ENCODE data around the gene BTNL2.

Gene BTNL2

GRCh38 chr6:32391505-32391904 is 15.5 kb downstream of the BTNL2 start:
- H3K36me3 ChIP-seq (ENCODE audit: insufficient read depth, low read length): no peaks in the 10 kb centered on the region
- H3K27ac ChIP-seq (ENCODE audit: low read depth, low read length): no peak overlapping the region
- H3K4me3 ChIP-seq (ENCODE audit: low read length): no peak overlapping the region
- H3K9me3 ChIP-seq (ENCODE audit: insufficient read depth, low read depth, low read length): no peaks in the 10 kb centered on the region
- H3K9ac ChIP-seq (ENCODE audit: low read depth, low read length): no peak overlapping the region
- H3K4me1 ChIP-seq (ENCODE audit: insufficient read depth, low read length): no peaks in the 10 kb centered on the region
- H3K27me3 ChIP-seq (ENCODE audit: insufficient read depth, low read length): no peaks in the 10 kb centered on the region
- 94% methylated on average over 6 of the region's 6 CpGs for WGBS

GRCh38 chr6:32387589-32388340 is 19.2 kb downstream of the BTNL2 start:
- WGBS: 83% methylated on average over 5 of the region's 6 CpGs

GRCh38 chr6:32386040-32386439 is 20.9 kb downstream of the BTNL2 start:
- H3K27me3 ChIP-seq (ENCODE audit: insufficient read depth, low read length): no peaks in the 10 kb centered on the region
- no peaks in the 10 kb centered on the region for H3K36me3 ChIP-seq (ENCODE audit: insufficient read depth, low read length)
- no peak overlapping the region for H3K4me3 ChIP-seq (ENCODE audit: low read length)
- no peak overlapping the region for H3K9ac ChIP-seq (ENCODE audit: low read depth, low read length)
- no peaks in the 10 kb centered on the region for H3K4me1 ChIP-seq (ENCODE audit: insufficient read depth, low read length)
- no peak overlapping the region for H3K27ac ChIP-seq (ENCODE audit: low read depth, low read length)
- no peaks in the 10 kb centered on the region for H3K9me3 ChIP-seq (ENCODE audit: insufficient read depth, low read depth, low read length)
- WGBS: no CpG with 5 or more reads among the region's 1 CpG

More at GRCh38 chr6:32387589-32388340, 19.2 kb downstream of the BTNL2 start:
- Histone ChIP-seq H3K36me3 (ENCODE audit: insufficient read depth, low read length) (no peaks in the 10 kb centered on the region), H3K4me3 (ENCODE audit: low read length) (no peak overlapping the region), H3K9me3 (ENCODE audit: insufficient read depth, low read depth, low read length) (no peaks in the 10 kb centered on the region), H3K27me3 (ENCODE audit: insufficient read depth, low read length) (no peaks in the 10 kb centered on the region), H3K9ac (ENCODE audit: low read depth, low read length) (no peak overlapping the region), H3K4me1 (ENCODE audit: insufficient read depth, low read length) (no peaks in the 10 kb centered on the region), H3K27ac (ENCODE audit: low read depth, low read length) (no peak overlapping the region)

- WGBS: 33% methylated on average over 1 of the region's 1 CpG
- H3K27me3 ChIP-seq (ENCODE audit: insufficient read depth, low read length): no peaks in the 10 kb centered on the region
- H3K27ac ChIP-seq (ENCODE audit: low read depth, low read length): no peak overlapping the region
- no peaks in the 10 kb centered on the region for H3K36me3 ChIP-seq (ENCODE audit: insufficient read depth, low read length)
- H3K9me3 ChIP-seq (ENCODE audit: insufficient read depth, low read depth, low read length): no peaks in the 10 kb centered on the region
- H3K9ac ChIP-seq (ENCODE audit: low read depth, low read length): no peak overlapping the region
- H3K4me1 ChIP-seq (ENCODE audit: insufficient read depth, low read length): no peaks in the 10 kb centered on the region
- H3K4me3 ChIP-seq (ENCODE audit: low read length): no peak overlapping the region
Measured at GRCh38 chr6:32382757-32383420, 24.1 kb downstream of the BTNL2 start.

GRCh38 chr6:32379545-32379944 is 27.4 kb downstream of the BTNL2 start:
- no peaks in the 10 kb centered on the region for H3K27me3 ChIP-seq (ENCODE audit: insufficient read depth, low read length)
- no peak overlapping the region for H3K27ac ChIP-seq (ENCODE audit: low read depth, low read length)
- WGBS: 78% methylated on average over 2 of the region's 2 CpGs
- H3K4me1 ChIP-seq (ENCODE audit: insufficient read depth, low read length): no peaks in the 10 kb centered on the region
- H3K4me3 ChIP-seq (ENCODE audit: low read length): no peak overlapping the region
- no peaks in the 10 kb centered on the region for H3K36me3 ChIP-seq (ENCODE audit: insufficient read depth, low read length)
- H3K9ac ChIP-seq (ENCODE audit: low read depth, low read length): no peak overlapping the region
- no peaks in the 10 kb centered on the region for H3K9me3 ChIP-seq (ENCODE audit: insufficient read depth, low read depth, low read length)

- WGBS: 92% methylated on average over 7 of the region's 7 CpGs
- Histone ChIP-seq H3K4me1 (ENCODE audit: insufficient read depth, low read length) (no peaks in the 10 kb centered on the region), H3K27ac (ENCODE audit: low read depth, low read length) (no peak overlapping the region), H3K4me3 (ENCODE audit: low read length) (no peak overlapping the region), H3K27me3 (ENCODE audit: insufficient read depth, low read length) (no peaks in the 10 kb centered on the region), H3K9me3 (ENCODE audit: insufficient read depth, low read depth, low read length) (no peaks in the 10 kb centered on the region), H3K9ac (ENCODE audit: low read depth, low read length) (no peak overlapping the region), H3K36me3 (ENCODE audit: insufficient read depth, low read length) (no peaks in the 10 kb centered on the region)
Measured at GRCh38 chr6:32375739-32376529, 31.0 kb downstream of the BTNL2 start.

- no peak within 1 kb of the TSS for H3K27ac ChIP-seq (ENCODE audit: low read depth, low read length)
- no peaks in the 10 kb centered on the region for H3K36me3 ChIP-seq (ENCODE audit: insufficient read depth, low read length)
- no peak within 1 kb of the TSS for H3K9ac ChIP-seq (ENCODE audit: low read depth, low read length)
Measured at GRCh38 chr6:32371803-32372202, 35.2 kb downstream of the BTNL2 start, which contains the start of gene TSBP1. Gene TSBP1, minus strand, starts transcription at chr6:32371903. Its CDS starts 197 bp downstream, at chr6:32371706.

GRCh38 chr6:32371229-32371628 is 35.8 kb downstream of the BTNL2 start:
- no peaks in the 10 kb centered on the region for H3K9me3 ChIP-seq (ENCODE audit: insufficient read depth, low read depth, low read length)
- no peak overlapping the region for H3K9ac ChIP-seq (ENCODE audit: low read depth, low read length)
- H3K36me3 ChIP-seq (ENCODE audit: insufficient read depth, low read length): no peaks in the 10 kb centered on the region
- no peaks in the 10 kb centered on the region for H3K27me3 ChIP-seq (ENCODE audit: insufficient read depth, low read length)
- H3K27ac ChIP-seq (ENCODE audit: low read depth, low read length): no peak overlapping the region
- no peak overlapping the region for H3K4me3 ChIP-seq (ENCODE audit: low read length)
- 71% methylated on average over 1 of the region's 1 CpG for WGBS
- H3K4me1 ChIP-seq (ENCODE audit: insufficient read depth, low read length): no peaks in the 10 kb centered on the region

More at GRCh38 chr6:32371803-32372202, 35.2 kb downstream of the BTNL2 start, which contains the start of gene TSBP1:
- H3K4me1 ChIP-seq (ENCODE audit: insufficient read depth, low read length): no peaks in the 10 kb centered on the region
- H3K9me3 ChIP-seq (ENCODE audit: insufficient read depth, low read depth, low read length): no peaks in the 10 kb centered on the region
- H3K4me3 ChIP-seq (ENCODE audit: low read length): no peak within 1 kb of the TSS
- H3K27me3 ChIP-seq (ENCODE audit: insufficient read depth, low read length): no peaks in the 10 kb centered on the region

GRCh38 chr6:32370505-32370904 is 36.5 kb downstream of the BTNL2 start:
- Histone ChIP-seq H3K9ac (ENCODE audit: low read depth, low read length) (no peak overlapping the region), H3K9me3 (ENCODE audit: insufficient read depth, low read depth, low read length) (no peaks in the 10 kb centered on the region), H3K27me3 (ENCODE audit: insufficient read depth, low read length) (no peaks in the 10 kb centered on the region), H3K27ac (ENCODE audit: low read depth, low read length) (no peak overlapping the region), H3K4me1 (ENCODE audit: insufficient read depth, low read length) (no peaks in the 10 kb centered on the region), H3K4me3 (ENCODE audit: low read length) (no peak overlapping the region), H3K36me3 (ENCODE audit: insufficient read depth, low read length) (no peaks in the 10 kb centered on the region)
- WGBS: 100% methylated on average over 1 of the region's 2 CpGs

- H3K9ac ChIP-seq (ENCODE audit: low read depth, low read length): no peak overlapping the region
- H3K36me3 ChIP-seq (ENCODE audit: insufficient read depth, low read length): no peaks in the 10 kb centered on the region
- no peaks in the 10 kb centered on the region for H3K4me1 ChIP-seq (ENCODE audit: insufficient read depth, low read length)
- no peaks in the 10 kb centered on the region for H3K9me3 ChIP-seq (ENCODE audit: insufficient read depth, low read depth, low read length)
- no peaks in the 10 kb centered on the region for H3K27me3 ChIP-seq (ENCODE audit: insufficient read depth, low read length)
- H3K4me3 ChIP-seq (ENCODE audit: low read length): no peak overlapping the region
- H3K27ac ChIP-seq (ENCODE audit: low read depth, low read length): no peak overlapping the region
- 66% methylated on average over 3 of the region's 3 CpGs for WGBS
Measured at GRCh38 chr6:32369660-32370059, 37.3 kb downstream of the BTNL2 start.

GRCh38 chr6:32367644-32368043 is 39.3 kb downstream of the BTNL2 start:
- H3K36me3 ChIP-seq (ENCODE audit: insufficient read depth, low read length): no peaks in the 10 kb centered on the region
- H3K27me3 ChIP-seq (ENCODE audit: insufficient read depth, low read length): no peaks in the 10 kb centered on the region
- H3K4me3 ChIP-seq (ENCODE audit: low read length): no peak overlapping the region
- H3K4me1 ChIP-seq (ENCODE audit: insufficient read depth, low read length): no peaks in the 10 kb centered on the region
- H3K9me3 ChIP-seq (ENCODE audit: insufficient read depth, low read depth, low read length): no peaks in the 10 kb centered on the region
- no peak overlapping the region for H3K9ac ChIP-seq (ENCODE audit: low read depth, low read length)
- 86% methylated on average over 3 of the region's 3 CpGs for WGBS
- H3K27ac ChIP-seq (ENCODE audit: low read depth, low read length): no peak overlapping the region

Measured in HUES64 (cell line).